HepG2 (cell line): ENCODE measurements around the gene GDPGP1. TPM values are rescaled to one million over a fixed set of nuclear protein-coding genes. Genes with fewer than 3 reads are reported as not detected.
"Not testable (repeated sequence)": the region's sequence is repeated elsewhere in the genome, so short reads cannot be mapped to it uniquely, and the experiment has no call there.

Source experiments
- RARA ChIP-seq: IDR thresholded peaks from 2 replicates; pipeline ENCODE4 v1.6.1; 2016; ENCODE audit warnings: missing genetic modification reagents, missing compliant biosample characterization
- SOX6 ChIP-seq, 2 experiments: fragments of 450-650 bp in 1 of 2; sonication (generic) in 1 of 2; formaldehyde crosslinking in 1 of 2; IDR thresholded peaks; 2 replicates each; pipeline versions ENCODE4 v1.4.0 to v1.6.1; 2017 to 2020; ENCODE audit warnings: antibody characterized with exemption in 1 of 2, mild to moderate bottlenecking in 1 of 2, missing genetic modification reagents in 1 of 2
- TFDP1 ChIP-seq: IDR thresholded peaks from 2 replicates; pipeline ENCODE4 v1.6.1; 2016; ENCODE audit warnings: missing compliant biosample characterization, missing genetic modification reagents, borderline replicate concordance
- USF2 ChIP-seq, 2 experiments: sonication (generic) in 1 of 2; formaldehyde crosslinking in 1 of 2; IDR thresholded peaks; 2 replicates each; pipeline versions ENCODE4 v1.5.1 to v1.6.1; 2011 to 2020; ENCODE audit warnings: borderline replicate concordance in 1 of 2, low read depth in 1 of 2, low read length in 1 of 2, mild to moderate bottlenecking in 1 of 2, missing genetic modification reagents in 1 of 2, moderate library complexity in 1 of 2
- ZNF121 ChIP-seq: sonication (generic); formaldehyde crosslinking; IDR thresholded peaks from 2 replicates; pipeline ENCODE4 v1.5.0; 2020; ENCODE audit warnings: mild to moderate bottlenecking, missing genetic modification reagents
- ZNF224 ChIP-seq: sonication (generic); formaldehyde crosslinking; IDR thresholded peaks from 2 replicates; pipeline ENCODE4 v1.5.0; 2020; ENCODE audit warnings: mild to moderate bottlenecking, missing genetic modification reagents
- ZNF580 ChIP-seq: IDR thresholded peaks from 2 replicates; pipeline ENCODE4 v1.6.1; 2016; ENCODE audit warnings: low read depth, borderline replicate concordance
- polyA plus RNA-seq, 8 experiments: library from polyadenylated mRNA; depleted of rRNA in 3 of 8; stranded (reverse) in 7 of 8; unstranded in 1 of 8; fragments of >200 nt; fragmentation: Illumina TruSeq in 4 of 8; extraction: Trizol in 4 of 8; gene quantifications; 2 replicates each; pipeline versions ENCODE4 v1.2.1 to v1.2.3, GENCODE V29; 2011 to 2016; ENCODE audit warnings: low read depth in 4 of 8, missing spikeins in 1 of 8, mixed read lengths in 1 of 8; ENCODE audit not compliant: insufficient read depth in 1 of 8
- total RNA-seq, 5 experiments: library from RNA; depleted of rRNA; stranded (reverse); fragments of >200 nt; fragmentation: Illumina TruSeq; extraction: Trizol; gene quantifications; 2 replicates each; pipeline ENCODE4 v1.2.3, GENCODE V29; 2016; ENCODE audit warnings: low read depth in 1 of 5
- TF ChIP-seq, protein P1 (sequence below): sonication (generic); formaldehyde crosslinking; IDR thresholded peaks from 2 replicates; pipeline ENCODE4 v1.5.0; 2020; ENCODE audit warnings: missing genetic modification reagents, mild to moderate bottlenecking, borderline replicate concordance
- TF ChIP-seq, protein P2 (sequence below): sonication (generic); formaldehyde crosslinking; IDR thresholded peaks from 2 replicates; pipeline ENCODE4 v1.5.1; 2020; ENCODE audit warnings: mild to moderate bottlenecking, missing genetic modification reagents, moderate library complexity

The GDPGP1 gene
- total and polyA plus RNA-seq, 2 of the 13 experiments (the other 11 are each of a cell fraction or from before 2014, with no cell fraction given) = 1.5 to 4.3 TPM

GRCh38 chr15:90293040-90293810 lies 59.2 kb downstream of the GDPGP1 start (continued):
- TF ChIP-seq, protein P1, sequence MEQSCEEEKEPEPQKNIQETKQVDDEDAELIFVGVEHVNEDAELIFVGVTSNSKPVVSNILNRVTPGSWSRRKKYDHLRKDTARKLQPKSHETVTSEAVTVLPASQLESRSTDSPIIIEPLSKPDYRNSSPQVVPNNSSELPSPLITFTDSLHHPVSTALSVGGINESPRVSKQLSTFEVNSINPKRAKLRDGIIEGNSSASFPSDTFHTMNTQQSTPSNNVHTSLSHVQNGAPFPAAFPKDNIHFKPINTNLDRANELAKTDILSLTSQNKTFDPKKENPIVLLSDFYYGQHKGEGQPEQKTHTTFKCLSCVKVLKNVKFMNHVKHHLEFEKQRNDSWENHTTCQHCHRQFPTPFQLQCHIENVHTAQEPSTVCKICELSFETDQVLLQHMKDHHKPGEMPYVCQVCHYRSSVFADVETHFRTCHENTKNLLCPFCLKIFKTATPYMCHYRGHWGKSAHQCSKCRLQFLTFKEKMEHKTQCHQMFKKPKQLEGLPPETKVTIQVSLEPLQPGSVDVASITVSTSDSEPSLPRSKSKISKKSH (CRISPR knock-in tag) = peak; percentile 64; the same call in 1 of the 2 replicates
- TF ChIP-seq ZNF121 (CRISPR knock-in tag) = 0 out of 2 replicates have a peak, but pooled peaks have one; percentile 16
- TF ChIP-seq RARA (CRISPR knock-in tag) = 0 out of 2 replicates have a peak, but pooled peaks have one; percentile 12
- peak; percentile 77; the same call in 1 of the 2 replicates for TF ChIP-seq ZNF580 (CRISPR knock-in tag)
- TF ChIP-seq ZNF224 (CRISPR knock-in tag) = 0 out of 2 replicates have a peak, but pooled peaks have one; percentile 69
- not testable (repeated sequence) for TF ChIP-seq USF2 (IDR thresholded peaks at IDR 0.05; ENCODE audit: low read depth, low read length); SOX6 (IDR thresholded peaks at IDR 0.05)
- TF ChIP-seq USF2 (CRISPR knock-in tag; IDR thresholded peaks at IDR 0.05; ENCODE audit: borderline replicate concordance) = peak; percentile 37; the same call in 1 of the 2 replicates
- TF ChIP-seq, protein P2, sequence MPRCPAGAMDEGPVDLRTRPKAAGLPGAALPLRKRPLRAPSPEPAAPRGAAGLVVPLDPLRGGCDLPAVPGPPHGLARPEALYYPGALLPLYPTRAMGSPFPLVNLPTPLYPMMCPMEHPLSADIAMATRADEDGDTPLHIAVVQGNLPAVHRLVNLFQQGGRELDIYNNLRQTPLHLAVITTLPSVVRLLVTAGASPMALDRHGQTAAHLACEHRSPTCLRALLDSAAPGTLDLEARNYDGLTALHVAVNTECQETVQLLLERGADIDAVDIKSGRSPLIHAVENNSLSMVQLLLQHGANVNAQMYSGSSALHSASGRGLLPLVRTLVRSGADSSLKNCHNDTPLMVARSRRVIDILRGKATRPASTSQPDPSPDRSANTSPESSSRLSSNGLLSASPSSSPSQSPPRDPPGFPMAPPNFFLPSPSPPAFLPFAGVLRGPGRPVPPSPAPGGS (CRISPR knock-in tag) = peak; percentile 57; the same call in 1 of the 2 replicates
- TF ChIP-seq TFDP1 (CRISPR knock-in tag) = 0 out of 2 replicates have a peak, but pooled peaks have one; percentile 14
- TF ChIP-seq SOX6 (CRISPR knock-in tag; IDR thresholded peaks at IDR 0.05) = peak; percentile 41; the same call in 1 of the 2 replicates
